GDM1 (cell line): Measurements from ENCODE around the gene NFAT5.
A peak's percentile ranks its signal among the peaks of the same experiment; 100 is the strongest.
"Not testable (repeated sequence)": the region's sequence is repeated elsewhere in the genome, so short reads cannot be mapped to it uniquely, and the experiment has no call there.

ENCODE experiments used
- DNase-seq: peaks from one replicate; lab custom pipeline; 2025; lab: John Stamatoyannopoulos, UW

Gene NFAT5

DNA sequence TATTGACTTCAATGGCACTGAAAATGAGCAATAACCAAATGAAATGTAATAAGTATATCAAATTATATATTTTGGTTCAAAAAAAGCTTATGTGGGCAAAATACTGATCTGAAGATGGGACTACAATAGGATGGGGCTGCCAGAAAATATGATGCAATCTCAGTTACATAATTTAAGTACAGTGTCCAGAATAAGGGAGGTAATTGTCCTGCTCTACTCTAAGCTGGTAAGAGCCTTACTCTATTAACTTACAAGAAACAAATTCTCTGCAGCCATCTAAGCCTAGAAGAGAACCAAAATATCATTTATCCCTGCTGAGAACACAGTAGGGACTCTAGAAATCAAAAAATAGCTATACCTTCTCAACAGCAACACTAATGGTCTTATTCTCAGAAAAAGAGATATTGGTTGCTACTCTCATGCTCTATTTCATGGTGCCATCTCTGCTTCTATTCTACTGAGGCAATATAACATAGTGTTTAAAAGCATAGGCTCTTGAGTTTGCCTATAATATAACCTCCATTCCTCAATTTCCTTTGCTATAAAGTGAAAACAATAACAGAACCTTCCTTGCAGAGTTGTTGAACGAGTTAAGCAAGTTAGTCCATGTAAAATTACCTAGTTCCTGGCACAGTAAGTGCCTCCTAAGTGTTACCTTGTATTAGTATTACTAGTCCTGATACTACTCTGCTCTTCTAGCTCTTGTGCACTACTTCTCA, 140.6 kb downstream of the NFAT5 start:
- no peak for DNase-seq

DNA sequence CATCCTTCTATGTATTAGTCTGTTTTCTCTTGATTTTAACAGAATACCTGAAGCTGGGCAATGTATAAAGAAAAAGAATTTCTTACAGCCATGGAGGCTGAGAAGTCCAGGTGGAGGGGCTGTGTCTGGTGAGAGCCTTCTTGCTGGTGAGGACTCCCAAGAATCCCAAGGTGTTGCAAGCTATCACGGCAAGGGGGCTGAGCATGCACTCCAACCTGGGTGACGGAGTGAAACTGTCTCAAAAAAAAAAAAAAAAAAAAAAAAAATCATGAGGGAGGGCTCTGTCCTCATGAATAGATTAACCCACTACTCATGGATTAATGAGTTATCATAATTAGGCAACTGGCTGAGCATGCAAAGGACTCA, 141.2 kb downstream of the NFAT5 start:
- DNase-seq: no peak

DNA sequence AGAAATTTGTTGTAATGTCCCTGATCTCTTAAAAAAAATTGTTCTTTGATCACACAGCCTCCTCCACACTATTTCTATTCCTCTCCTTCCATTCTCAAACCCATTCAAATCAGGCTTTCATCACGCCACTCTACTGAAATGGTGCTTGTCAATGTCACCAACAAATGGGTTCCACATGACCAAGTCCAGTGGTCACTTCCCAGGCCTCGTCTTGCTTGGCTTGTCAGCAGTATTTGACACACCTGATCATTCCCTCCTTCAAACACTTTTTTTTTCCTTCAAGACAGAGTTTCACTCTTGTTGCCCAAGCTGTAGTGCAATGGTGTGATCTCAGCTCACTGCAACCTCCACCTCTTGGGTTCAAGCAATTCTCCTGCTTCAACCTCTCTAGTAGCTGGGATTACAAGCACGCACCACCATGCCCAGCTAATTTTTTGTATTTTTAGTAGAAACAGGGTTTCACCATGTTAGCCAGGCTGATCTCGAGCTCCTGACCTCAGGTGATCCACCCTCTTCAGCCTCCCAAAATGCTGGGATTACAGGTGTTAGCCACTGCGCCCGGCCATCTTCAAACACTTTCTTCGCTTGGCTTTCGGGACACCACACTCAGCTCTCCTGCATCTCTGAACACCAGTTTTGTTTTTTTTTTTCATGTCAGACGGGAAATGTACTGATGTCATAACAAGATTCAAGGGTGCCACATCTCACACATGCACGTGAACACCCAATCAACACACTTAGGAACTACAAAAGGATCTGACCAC, 142.3 kb downstream of the NFAT5 start:
- no peak for DNase-seq

DNA sequence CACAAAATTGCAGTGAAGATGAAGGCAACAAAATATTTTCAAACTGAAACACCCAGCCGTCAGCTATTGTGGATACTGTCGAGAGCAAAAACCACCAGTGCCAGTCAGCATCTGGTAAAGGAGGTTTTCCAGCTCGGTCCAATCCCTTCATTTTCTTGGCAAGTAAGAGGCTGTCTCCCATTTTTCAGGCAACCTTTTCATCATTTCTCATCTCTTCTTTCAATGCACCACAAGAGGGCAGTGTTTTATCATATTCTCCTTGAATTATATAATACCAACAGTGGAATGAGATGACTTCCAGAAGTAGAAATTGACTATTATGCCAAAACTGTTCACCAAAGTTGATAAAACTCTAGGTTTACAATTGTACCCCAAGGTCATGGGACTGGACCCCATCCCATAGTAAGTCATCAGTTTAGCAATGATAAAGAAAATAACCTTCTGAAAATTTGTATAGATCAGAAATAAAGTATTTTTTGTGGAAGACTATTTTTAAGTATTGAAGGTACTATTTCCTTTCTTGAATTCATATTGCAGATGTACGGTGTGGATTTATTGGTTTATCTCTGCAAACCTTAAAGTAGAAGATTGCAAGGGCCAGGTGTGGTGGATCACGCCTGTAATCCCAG, 143.8 kb downstream of the NFAT5 start:
- no peak for DNase-seq

DNA sequence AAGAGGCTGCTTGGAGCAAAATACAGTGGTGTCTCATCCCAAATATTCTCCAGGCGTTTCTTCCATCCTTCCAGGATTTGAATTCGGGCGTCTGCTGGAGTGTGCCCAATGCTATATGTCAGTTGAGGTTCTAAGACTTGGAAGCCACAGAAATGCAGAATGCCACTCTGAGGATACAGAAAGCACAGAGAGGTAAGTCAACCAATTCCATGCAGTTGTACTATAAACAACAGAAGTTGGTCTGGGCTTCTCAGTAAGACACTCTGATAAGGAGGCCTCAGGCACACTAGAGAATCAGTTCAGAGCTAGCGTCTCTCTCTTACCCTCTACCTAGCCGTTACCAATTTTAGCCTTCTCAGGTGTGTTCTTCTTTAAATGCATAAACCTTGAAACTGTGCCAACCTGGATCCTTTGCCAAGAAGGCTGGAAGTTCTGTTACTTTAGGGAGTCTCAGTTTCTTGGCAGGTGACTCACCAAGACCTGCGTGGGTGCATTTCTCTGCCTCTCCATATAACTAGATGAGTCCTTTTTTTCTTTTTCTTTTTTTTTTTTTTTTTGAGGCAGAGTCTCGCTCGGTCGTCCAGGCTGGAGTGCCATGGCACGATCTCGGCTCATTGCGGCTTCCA, 145.5 kb downstream of the NFAT5 start:
- no peak for DNase-seq

DNA sequence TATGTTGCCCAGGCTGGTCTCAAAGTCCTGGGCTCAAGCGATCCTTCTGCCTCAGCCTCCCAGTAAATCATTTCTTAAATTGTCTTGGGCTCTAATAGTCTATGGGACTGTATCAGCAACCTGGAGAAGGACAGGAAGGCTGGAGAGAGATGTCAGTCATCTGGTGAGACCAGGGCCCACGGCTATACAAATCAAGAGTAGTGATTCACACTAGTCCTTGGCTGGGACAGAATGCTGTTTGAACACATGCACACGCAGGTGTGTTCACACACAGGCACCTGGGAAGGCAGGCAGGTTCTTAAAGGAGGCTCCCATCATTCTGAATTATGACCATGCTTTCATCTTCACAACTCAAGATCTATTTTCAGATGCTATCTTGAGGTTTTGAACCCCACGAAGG, 146.5 kb downstream of the NFAT5 start:
- no peak for DNase-seq

DNA sequence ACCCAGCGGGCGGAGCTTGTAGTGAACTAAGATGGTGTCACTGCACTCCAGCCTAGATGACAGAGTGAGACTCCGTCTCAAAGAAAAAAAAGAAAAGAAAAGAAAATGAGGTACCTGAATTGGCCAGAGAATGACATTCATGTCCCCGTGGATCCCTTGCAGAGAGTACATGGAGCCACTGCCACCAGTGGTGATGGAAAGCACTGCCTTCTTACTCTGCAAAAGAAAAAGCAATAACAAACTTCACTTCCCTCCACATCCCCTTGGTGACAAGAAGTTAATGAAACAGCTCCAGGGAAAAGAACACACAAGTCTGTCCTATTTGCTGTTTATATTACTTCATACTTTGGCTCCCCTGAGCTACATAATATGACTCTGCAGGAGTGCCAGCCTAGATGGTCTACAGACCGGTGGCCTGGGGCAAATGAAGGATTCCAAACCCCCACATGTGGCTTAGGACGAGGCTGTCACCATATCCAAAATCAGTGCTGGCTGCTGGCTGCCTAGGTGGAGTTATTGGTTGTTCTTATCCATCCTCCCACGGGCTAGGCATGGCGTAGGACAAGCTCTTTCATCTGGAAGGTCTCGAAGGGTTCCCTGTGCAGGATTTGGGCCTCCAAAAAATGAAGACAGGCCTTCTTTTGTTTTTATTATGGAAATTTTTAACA, 147.3 kb downstream of the NFAT5 start:
- DNase-seq: no peak

DNA sequence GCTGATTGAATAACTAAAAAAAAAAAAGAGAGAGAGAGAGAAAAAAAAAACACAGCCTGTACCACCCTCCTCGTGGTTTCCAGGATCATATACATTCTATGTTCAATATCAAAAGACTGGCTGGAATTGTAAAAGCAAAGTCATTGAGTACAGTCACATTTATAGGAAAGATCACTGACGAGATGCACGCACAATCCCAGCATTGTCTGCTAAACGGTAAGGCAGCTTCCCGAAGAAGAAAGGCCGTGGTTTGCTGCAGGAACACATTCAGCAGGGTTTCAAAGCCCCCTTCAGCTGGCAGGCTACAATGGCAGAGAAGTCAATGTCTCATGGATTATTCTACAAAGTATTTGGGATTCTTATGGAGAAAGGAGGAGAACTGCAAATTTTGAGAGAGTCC, 151.3 kb downstream of the NFAT5 start:
- DNase-seq: no peak

DNA sequence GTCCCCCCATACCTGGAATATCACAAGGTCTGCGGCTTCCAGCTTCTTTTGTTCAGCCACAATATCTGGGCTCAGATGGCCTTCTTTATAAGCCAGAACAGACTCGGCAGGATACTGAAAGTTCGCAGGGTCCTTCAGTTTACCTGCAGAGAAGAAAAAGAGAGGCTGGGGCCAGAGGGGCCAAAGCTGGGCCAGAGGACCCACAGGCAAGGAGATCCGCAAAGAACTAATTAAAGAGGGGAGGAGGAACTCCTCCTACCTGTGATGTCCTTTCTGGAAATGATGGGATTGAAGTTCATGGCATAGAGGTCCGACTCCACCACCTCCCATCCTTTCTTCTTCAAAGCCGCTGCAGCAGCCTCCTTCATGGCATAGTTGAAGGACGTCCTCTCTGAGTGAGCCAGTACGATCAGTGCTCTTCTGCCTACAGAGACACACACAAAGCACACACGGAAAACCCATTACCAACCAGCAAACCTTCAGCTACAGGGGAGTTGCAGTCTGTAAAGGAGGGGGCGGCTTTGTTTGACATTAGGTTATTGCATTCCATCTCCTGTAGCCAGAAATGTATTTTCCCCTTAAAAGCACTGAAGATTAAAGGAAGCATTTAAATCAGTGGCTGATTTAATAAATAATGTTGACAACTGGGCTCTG, 152.5 kb downstream of the NFAT5 start:
- DNase-seq: no peak

DNA sequence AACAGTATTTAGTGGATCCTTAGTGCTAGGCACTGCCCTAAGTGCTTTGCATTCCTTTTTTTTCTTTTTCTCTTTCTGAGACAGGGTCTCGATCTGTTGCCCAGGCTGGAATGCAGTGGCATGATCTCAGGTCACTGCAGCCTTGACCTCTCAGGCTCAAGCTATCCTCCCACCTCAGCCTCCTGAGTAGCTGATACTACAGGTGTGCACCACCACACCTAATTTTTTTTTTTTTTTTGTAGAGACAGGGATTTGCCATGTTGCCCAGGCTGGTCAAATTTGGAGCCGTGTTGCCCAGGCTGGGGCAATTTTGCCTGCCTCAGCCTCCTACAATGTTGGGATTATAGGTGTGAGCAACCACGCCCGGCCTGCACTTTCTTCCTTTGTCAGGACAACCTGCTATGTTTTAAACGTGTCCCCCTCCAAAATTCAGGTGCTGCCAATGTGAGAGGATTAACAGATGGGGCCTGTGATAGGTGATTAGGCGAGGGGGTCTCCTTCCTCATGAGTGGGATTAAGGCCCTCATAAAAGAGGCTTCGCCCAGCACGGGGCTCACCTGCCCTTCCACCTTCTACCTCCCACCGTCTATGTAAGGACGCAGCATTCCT, 155.2 kb downstream of the NFAT5 start:
- DNase-seq: no peak

DNA sequence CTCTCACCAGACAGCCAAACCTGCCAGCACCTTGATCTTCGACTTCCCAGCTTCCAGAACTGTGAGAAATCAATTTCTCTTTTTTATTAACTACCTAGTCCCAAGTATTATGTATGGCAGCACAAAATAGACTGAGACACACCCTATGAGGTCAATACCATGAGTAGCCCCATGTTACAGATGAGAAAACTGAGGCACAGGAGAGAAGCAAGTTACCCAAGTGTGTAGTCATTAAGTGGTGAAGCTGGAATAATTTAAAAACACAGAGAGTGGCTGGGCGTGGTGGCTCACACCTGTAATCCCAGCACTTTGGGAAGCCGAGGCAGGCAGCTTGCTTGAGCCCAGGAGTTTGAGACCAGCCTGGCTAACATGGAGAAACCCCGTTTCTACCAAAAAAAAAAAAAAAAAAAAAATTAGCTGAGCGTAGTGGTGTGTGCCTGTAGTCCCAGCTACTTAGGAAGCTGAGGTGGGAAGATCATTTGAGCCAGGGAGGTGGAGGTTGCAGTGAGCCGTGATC, 155.7 kb downstream of the NFAT5 start:
- no peak for DNase-seq

DNA sequence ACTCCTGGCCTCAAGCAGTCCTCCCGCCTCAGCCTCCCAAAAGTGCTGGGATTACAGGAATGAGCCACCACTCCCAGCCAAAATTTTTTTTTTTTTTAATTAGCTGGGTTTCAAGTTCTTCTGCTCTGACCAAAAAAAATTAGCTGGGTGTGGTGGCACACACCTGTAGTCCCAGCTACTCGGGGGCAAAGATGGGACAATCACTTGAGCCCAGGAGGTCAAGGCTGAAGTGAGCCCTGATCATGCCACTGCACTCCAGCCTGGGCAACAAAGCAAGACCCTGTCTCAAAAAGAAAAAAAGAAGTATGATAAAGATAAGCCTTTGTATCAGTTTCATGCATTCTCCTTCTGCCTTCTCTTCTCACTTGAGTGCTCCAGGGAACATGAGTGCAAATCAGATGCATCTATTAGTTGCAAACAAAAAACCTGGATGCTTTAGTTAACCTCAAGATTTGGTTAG, 158.7 kb downstream of the NFAT5 start:
- DNase-seq: no peak

DNA sequence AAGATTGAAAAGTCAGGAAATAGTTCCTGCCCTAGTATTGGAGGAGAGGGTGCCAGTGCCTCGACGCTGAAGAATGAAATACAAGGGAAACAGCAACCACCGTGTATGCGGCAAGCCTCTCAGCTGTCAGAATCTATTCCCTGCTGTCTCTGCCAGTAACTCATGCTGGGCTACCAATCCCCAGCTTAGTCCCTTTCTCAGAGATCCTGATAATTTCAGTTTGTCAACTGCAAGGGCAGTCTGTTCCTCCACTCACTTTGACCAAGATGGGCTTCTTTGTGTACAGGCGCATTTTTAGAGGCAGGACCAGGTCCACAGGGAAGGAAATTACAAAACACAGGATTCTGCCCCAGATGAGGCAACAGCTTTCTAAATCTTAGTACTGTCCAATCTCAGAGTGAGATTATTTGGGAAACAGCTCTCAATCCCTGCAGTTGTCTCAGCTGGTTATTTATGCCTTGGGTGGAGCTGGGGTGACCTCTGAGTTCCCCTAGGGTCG, 159.3 kb downstream of the NFAT5 start:
- DNase-seq: no peak

DNA sequence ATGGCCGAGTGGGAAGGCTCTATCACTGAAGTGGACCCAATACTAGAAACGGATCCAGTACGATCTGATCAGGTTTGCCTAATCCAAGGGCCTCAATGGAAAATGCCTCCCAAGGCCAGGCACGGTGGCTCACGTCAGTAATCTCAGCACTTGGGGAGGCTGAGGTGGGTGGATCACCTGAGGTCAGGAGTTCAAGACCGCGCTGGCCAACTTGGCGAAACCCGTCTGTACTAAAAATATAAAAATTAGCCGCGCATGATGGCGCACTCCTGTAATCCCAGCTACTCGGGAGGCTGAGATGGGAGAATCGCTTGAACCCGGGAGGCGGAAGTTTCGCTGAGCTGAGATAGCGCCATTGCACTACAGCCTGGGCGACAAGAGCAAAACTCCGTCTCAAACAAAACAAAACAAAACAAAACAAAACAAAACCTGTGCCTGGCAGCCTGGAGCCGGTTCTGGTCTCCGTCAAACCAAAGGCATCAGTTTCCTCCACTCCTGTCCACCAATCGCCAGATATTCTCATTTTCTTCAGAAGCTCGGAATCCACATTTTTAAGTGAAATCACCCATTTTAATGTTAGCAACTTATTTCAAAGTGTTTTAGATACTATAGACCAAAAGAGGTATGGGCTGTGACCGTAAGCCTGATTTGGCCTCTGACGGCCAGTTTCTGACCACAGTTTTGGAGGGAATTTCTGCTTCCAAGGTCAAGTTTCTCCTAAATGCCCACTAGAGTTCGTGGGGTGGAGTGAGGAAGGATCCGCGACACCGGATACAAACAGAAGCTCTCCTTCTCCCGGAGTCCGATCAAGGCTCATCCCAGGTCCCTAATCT, 159.9 kb downstream of the NFAT5 start:
- no peak for DNase-seq

DNA sequence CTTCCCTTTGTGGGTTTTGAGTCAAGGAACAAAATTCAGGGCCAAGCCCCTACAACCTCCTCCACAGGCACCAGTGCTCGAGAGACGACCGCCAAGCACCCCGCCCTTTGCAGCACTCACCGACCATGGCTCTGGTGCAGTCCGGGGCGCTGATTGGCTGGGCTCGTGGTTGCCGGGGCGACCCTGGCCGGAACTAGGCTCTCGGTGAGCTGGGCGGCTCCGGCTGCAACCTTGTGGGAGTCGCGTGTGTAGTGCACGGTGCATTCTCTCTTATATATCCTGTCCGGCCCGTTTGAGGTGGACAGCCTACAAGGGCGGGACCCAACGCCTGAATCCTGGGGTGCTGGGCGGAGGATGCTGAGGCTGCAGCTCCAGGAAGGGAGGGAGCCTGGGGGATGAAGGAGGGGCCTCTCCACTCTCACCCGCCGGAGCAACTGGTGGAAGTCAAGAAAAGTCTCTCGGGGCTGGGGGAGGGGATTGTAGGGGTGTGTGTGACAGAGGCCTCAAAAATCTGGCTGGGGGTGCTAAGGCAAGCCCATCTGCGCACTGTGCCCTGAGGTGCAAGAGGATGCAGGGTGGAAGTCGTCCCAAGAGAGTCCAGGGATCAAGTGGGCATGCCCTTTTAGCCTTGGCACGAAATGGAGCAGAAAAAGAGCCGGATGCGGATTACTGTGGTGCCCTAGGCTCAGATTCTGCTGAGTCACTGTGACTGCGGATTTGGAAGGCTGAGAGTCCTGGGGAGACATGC, 160.7 kb downstream of the NFAT5 start, which contains the start of gene NQO1:
Gene NQO1 (minus strand): TSS at position 248 of the 748 bp plus-strand sequence. CDS start 121 bp downstream, at position 127.
- DNase-seq: peak; percentile 65

DNA sequence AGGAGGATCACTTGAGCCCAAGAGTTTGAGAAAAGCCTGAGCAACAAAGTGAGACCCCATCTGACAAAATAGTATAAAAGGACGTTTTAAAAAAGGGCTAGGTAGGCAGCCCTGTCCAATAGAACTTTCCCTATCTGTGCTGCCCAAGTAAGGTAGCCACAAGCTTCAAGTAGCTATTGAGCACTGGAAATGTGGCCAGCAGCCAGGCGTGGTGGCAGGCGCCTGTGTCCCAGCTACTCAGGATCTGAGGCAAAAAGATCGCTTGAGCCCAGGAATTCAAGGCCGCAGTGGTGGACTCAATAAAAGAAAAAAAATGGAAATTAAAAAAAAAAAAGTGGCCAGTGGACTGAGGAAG, 162.1 kb downstream of the NFAT5 start:
- DNase-seq: no peak

DNA sequence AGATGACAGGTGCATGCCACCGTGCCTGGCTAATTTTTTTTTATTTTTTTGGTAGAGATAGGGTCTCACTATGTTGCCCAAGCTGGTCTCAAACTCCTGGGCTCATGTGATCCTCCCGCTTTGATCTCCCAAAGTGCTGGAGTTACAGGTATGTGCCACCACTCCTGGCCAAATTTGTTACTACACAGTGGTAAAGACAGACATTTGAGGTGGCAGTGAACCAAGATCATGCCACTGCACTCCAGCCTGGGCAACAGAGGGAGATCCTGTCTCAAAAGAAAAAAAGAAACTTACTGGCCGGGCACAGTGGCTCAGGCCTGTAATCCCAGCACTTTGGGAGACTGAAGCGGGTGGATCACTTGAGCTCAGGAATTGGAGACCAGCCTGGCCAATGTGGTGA, 163.3 kb downstream of the NFAT5 start:
- DNase-seq: not testable (repeated sequence)

DNA sequence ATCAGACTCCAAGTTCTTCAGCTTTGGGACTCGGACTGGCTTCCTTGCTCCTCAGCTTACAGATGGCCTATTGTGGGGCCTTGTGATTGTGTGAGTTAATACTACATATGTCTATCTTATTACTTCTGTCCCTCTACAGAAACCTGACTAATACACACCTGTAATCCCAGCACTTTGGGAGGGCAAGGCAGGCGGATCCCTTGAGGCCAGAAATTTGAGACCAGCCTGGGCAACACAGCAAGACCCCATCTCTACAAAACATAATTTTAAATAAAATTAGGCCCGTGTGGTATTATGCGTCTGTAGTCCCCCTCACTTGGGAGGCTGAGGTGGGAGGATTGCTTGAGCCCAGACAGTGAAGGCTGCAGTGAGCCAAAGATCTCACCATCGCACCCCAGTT, 165.5 kb downstream of the NFAT5 start:
- not testable (repeated sequence) for DNase-seq

DNA sequence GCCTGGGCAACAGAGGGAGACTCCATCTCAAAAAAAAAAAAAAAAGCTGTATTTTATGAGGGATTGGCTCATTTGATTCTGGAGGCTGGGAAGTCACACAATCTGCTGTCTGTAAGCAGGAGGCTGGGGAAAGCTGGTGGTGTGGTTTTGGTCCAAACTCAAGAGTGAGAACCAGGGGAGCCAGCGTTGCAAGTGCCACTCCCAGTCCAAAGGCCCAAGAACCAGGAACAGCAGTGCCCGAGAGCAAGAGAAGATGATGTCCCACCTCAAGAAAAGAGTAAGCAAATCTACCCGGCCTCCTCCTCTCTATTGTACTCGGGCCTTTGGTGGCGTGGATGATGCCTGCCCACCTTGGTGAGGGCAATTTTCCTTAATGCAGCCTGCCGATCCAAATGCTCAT, 166.3 kb downstream of the NFAT5 start:
- no peak for DNase-seq
